GM12878 (cell line): ENCODE results near the gene GATA2. TPM values are rescaled to one million over a fixed set of nuclear protein-coding genes. Genes with fewer than 3 reads are reported as not detected.

Experiments
- ATAC-seq: fragments of 200-7000 bp; cut with Tn5 transposase; 3 replicates; pipeline ENCODE4 v1.9.1; 2020; ENCODE audit warnings: mild to moderate bottlenecking, moderate library complexity
- BruUV-seq: library from RNA; stranded (reverse); fragments of 400-500 nt; replicated peaks from 2 replicates; lab custom pipeline; 2021; lab: Mats Ljungman, UMichigan
- CTCF ChIA-PET: fragments of 300-600 bp; sonication (Branson Sonifier 250); formaldehyde crosslinking; extraction: SDS; loops from one replicate; lab custom pipeline; 2021; ENCODE audit warnings: inconsistent platforms; lab: Yijun Ruan, JAX
- POLR2A ChIA-PET: fragments of 350-600 bp; formaldehyde crosslinking; extraction: SDS; loops from one replicate; lab custom pipeline; 2021; ENCODE audit warnings: inconsistent platforms; lab: Charles Lee
- RAD21 ChIA-PET: fragments of 300-600 bp; sonication (Branson Sonifier 250); formaldehyde crosslinking; loops from one replicate; lab custom pipeline; 2023; ENCODE audit warnings: antibody characterized with exemption; ENCODE audit not compliant: unreplicated experiment; lab: Charles Lee
- SMC1A ChIA-PET: fragments of 300-600 bp; sonication (Branson Sonifier 250); formaldehyde crosslinking; loops from one replicate; lab custom pipeline; 2023; ENCODE audit not compliant: unreplicated experiment, uncharacterized antibody; lab: Charles Lee
- DNase-seq: peaks from one replicate; pipeline ENCODE4 v3.0.0-alpha.2; 2011; ENCODE audit warnings: low read depth, low spot score
- FAIRE-seq: peaks from 3 replicates; lab custom pipeline; 2011; peaks lifted over from hg19 to GRCh38; lab: Jason Lieb, UNC
- H2AFZ ChIP-seq: 2 replicates; pipeline ENCODE4 v1.6.0; 2011; ENCODE audit warnings: low read depth, low read length, control low read depth; ENCODE audit not compliant: control insufficient read depth
- H3K27ac ChIP-seq: 2 replicates; pipeline ENCODE4 v1.5.1; 2011; ENCODE audit warnings: control low read depth; ENCODE audit not compliant: control insufficient read depth, insufficient read depth
- H3K27me3 ChIP-seq, 2 experiments: replicated peaks in 1 of 2; 2 replicates each; pipeline versions ENCODE4 v1.6.0 to v1.6.1; 2011; ENCODE audit warnings: low read length in 1 of 2; ENCODE audit not compliant: control insufficient read depth in 2 of 2, insufficient read depth in 2 of 2
- H3K36me3 ChIP-seq, 2 experiments: 2 replicates each; pipeline ENCODE4 v1.5.1; 2011; ENCODE audit warnings: low read length in 1 of 2; ENCODE audit not compliant: control insufficient read depth in 2 of 2, insufficient read depth in 2 of 2
- H3K4me1 ChIP-seq: 2 replicates; pipeline ENCODE4 v1.6.1; 2011; ENCODE audit warnings: mild to moderate bottlenecking, low read length, moderate library complexity, mixed read lengths; ENCODE audit not compliant: control insufficient read depth, insufficient read depth
- H3K4me2 ChIP-seq: 2 replicates; pipeline ENCODE4 v1.6.0; 2011; ENCODE audit warnings: control low read depth; ENCODE audit not compliant: control insufficient read depth, insufficient read depth
- H3K4me3 ChIP-seq: fragments of 200-600 bp; sonication (generic); 2 replicates; pipeline ENCODE4 v1.5.1; 2016
- H3K79me2 ChIP-seq: 2 replicates; pipeline ENCODE4 v1.6.0; 2011; ENCODE audit warnings: low read length; ENCODE audit not compliant: control insufficient read depth, insufficient read depth
- H3K9ac ChIP-seq: 2 replicates; pipeline ENCODE4 v1.8.0; 2011; ENCODE audit warnings: low read length, control low read depth, mixed read lengths; ENCODE audit not compliant: control insufficient read depth, insufficient read depth
- H3K9me3 ChIP-seq: replicated peaks from 3 replicates; pipeline ENCODE4 v1.5.1; 2011; ENCODE audit warnings: mild to moderate bottlenecking, low read length; ENCODE audit not compliant: control insufficient read depth, insufficient read depth
- H4K20me1 ChIP-seq: 2 replicates; pipeline ENCODE4 v1.6.0; 2011; ENCODE audit not compliant: control insufficient read depth, insufficient read depth
- CHD2 ChIP-seq: IDR thresholded peaks from 2 replicates; pipeline ENCODE4 v1.6.1; 2011; ENCODE audit warnings: low read depth, low read length, improper control_type of control experiment, borderline replicate concordance
- EP300 ChIP-seq, 2 experiments: fragments of 150-350 bp in 1 of 2; IDR thresholded peaks; 2 replicates each; pipeline ENCODE4 v1.6.1; 2011 to 2012; ENCODE audit warnings: low read depth in 2 of 2, low read length in 2 of 2, borderline replicate concordance in 1 of 2, improper control_type of control experiment in 1 of 2, inconsistent platforms in 1 of 2; ENCODE audit not compliant: control insufficient read depth in 1 of 2
- EZH2 ChIP-seq: IDR thresholded peaks from 2 replicates; pipeline ENCODE4 v1.6.1; 2012; ENCODE audit warnings: low read depth, mild to moderate bottlenecking, control low read depth, inconsistent platforms, low read length, borderline replicate concordance; ENCODE audit not compliant: control insufficient read depth
- HCFC1 ChIP-seq: fragments of 150-350 bp; IDR thresholded peaks from 2 replicates; pipeline ENCODE4 v1.6.1; 2014; ENCODE audit warnings: low read length
- HDAC2 ChIP-seq: fragments of 200-600 bp; sonication (generic); IDR thresholded peaks from 2 replicates; pipeline ENCODE4 v1.6.1; 2017
- HSF1 ChIP-seq: fragments of 150-350 bp; IDR thresholded peaks from 2 replicates; pipeline ENCODE4 v1.6.1; 2014; ENCODE audit warnings: mild to moderate bottlenecking, low read depth, low read length
- POLR2AphosphoS2 ChIP-seq: IDR thresholded peaks from 2 replicates; pipeline ENCODE4 v1.6.1; 2011; ENCODE audit warnings: low read depth, mild to moderate bottlenecking, low read length, improper control_type of control experiment, moderate library complexity
- SUPT20H ChIP-seq: IDR thresholded peaks from 2 replicates; pipeline ENCODE4 v1.6.1; 2011; ENCODE audit warnings: low read depth, mild to moderate bottlenecking, low read length, moderate library complexity, borderline replicate concordance; ENCODE audit not compliant: control insufficient read depth
- TCF7 ChIP-seq: IDR thresholded peaks from 2 replicates; pipeline ENCODE4 v1.6.1; 2014; ENCODE audit warnings: antibody characterized with exemption, borderline replicate concordance
- ZNF207 ChIP-seq: fragments of 450-650 bp; IDR thresholded peaks from 2 replicates; pipeline ENCODE4 v1.6.1; 2014; ENCODE audit warnings: antibody characterized with exemption, mild to moderate bottlenecking, borderline replicate concordance
- WGBS: methylation state at CpG from one replicate; pipeline ENCODE4 v1.1.6; 2016; ENCODE audit warnings: low lambda C conversion rate; ENCODE audit not compliant: insufficient replicate concordance, insufficient coverage; ENCODE audit errors: missing lambda C conversion rate; 5-methylcytosine and 5-hydroxymethylcytosine counted together
- in situ Hi-C: fragments of 300-500 bp; cut with MboI; formaldehyde crosslinking; loops from 9 replicates; pipeline ENCODE4 v1.14.3; 2018; ENCODE audit warnings: mixed read lengths
- intact Hi-C: fragments of 100-400 bp; cut with micrococcal nuclease; formaldehyde crosslinking; loops from one replicate; pipeline ENCODE4 v1.14.2; 2022; ENCODE audit not compliant: unreplicated experiment
- polyA plus RNA-seq, 11 experiments: library from polyadenylated mRNA; depleted of rRNA in 4 of 11; unstranded in 6 of 11; stranded (reverse) in 5 of 11; fragments of >200 nt; fragmentation: Nextera tagmentation in 4 of 11; fragmentation: Illumina TruSeq in 1 of 11; extraction: Ambion mirVana in 4 of 11; extraction: Trizol in 1 of 11; gene quantifications; 1 replicate in 1 of 11; 2 replicates in 10 of 11; pipeline versions ENCODE4 v1.2.1 to v1.2.3, GENCODE V29; 2011 to 2016; ENCODE audit warnings: inconsistent platforms in 2 of 11, missing spikeins in 2 of 11, low read depth in 1 of 11
- total RNA-seq, 4 experiments: library from RNA; depleted of rRNA in 3 of 4; stranded (reverse); fragments of >200 nt in 3 of 4; fragmentation: Illumina TruSeq in 1 of 4; extraction: Trizol in 1 of 4; gene quantifications; 2 replicates each; pipeline versions ENCODE4 v1.2.1 to v1.2.3, GENCODE V29; 2013 to 2021
- TF ChIP-seq, protein P1 (sequence below): fragments of 450-650 bp; formaldehyde crosslinking; IDR thresholded peaks from 2 replicates; pipeline ENCODE4 v1.4.0; 2022; ENCODE audit warnings: mild to moderate bottlenecking, moderate library complexity

GATA2 gene
- total and polyA plus RNA-seq, 10 of the 15 experiments (the other 5 are each of a cell fraction or from before 2014, with no cell fraction given) = 0.56 TPM; not detected in 9

DNA sequence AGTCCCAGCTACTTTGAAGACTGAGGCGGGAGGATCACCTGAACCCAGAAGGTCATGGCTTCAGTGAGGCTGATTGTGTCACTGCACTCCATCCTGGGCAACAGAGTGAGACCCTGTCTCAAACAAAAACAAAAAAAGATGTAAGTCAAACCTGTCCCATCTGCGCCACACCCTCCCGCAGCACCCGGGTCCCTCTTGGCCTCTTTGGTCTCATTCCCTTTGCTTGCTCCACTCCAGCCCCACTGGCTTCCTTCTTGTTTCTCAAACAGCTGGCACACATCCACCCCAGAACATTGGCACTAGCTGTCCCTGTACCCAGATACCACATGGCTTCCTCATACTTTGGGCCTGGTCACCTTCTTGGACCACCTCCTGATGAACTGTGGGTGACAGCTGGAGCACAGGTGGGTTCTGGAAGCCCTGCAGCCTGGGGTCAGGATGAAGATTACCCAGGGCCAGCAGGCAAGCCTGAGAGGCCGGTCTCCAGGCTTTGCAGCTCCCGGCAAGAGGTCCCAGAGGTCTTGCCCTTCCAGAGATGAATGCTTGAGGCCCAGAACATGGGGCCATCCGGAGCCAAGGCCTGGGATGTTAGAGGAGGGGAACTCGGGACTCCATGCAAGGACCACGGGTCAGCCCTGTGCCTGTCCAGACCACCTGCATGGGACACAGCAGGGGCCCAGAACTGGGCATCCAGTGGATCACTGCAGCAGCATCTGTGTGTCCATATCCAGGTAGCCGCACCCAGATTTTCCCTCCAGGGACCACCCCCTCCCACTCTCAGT is 10.9 kb upstream of the GATA2 start:
- H3K9ac ChIP-seq = no peak overlapping the region
- RAD21 ChIA-PET = no interaction called here
- CTCF ChIA-PET = no interaction called here
- no peak overlapping the region for H3K27ac ChIP-seq
- no peaks in the 10 kb centered on the region; a peak in 2 of 4 replicates for H3K27me3 ChIP-seq
- no peak for ATAC-seq
- no TSS peak for BruUV-seq
- no peak for TF ChIP-seq ZNF207
- TF ChIP-seq TCF7 = no peak
- TF ChIP-seq, all 136 proteins: peak for 0
- no peaks in the 10 kb centered on the region for H3K36me3 ChIP-seq
- WGBS = 47% methylated on average over 10 of the region's 10 CpGs
- FAIRE-seq (no peak), DNase-seq (no peak)
- in situ Hi-C loops (no loop called here), intact Hi-C loops (no loop called here)
- H4K20me1 ChIP-seq = no peaks in the 10 kb centered on the region
- ChIA-PET POLR2A (no interaction called here), SMC1A (no interaction called here)
- peaks cover 1% of the 10 kb centered on the region; the same call in 1 of the 3 replicates for H3K9me3 ChIP-seq
- no peaks in the 10 kb centered on the region for H3K79me2 ChIP-seq
- no peaks in the 10 kb centered on the region for H3K4me1 ChIP-seq
- no peak overlapping the region for H2AFZ ChIP-seq
- H3K4me3 ChIP-seq = no peak overlapping the region
- H3K4me2 ChIP-seq = no peak overlapping the region

DNA sequence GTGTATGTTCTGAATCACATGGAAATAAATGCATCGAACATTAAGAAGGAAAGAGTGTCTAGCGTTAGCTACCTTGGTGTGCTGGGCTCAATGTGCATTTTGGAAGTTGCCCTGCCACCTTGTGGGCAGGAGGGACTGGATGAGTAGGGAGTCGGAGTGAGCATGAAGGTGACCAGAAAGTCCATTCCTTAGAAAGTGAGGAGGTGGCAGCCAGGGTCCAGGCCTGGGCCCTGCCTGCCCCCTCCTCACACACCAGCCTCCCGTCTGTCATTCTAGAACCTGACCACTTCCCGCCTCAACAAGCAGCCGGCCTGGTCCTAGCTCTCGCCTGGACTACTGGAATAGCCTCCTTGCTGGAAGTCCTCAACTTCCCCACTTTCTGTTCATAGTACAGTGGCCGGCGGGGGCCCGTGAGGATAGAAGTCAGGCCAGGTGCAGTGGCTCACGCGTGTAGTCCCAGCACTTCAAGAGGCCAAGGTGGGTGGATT is 10.2 kb upstream of the GATA2 start:
- no peak for DNase-seq
- Histone ChIP-seq H3K79me2 (no peaks in the 10 kb centered on the region), H3K4me2 (no peak overlapping the region), H3K9me3 (peaks cover 1% of the 10 kb centered on the region; the same call in 1 of the 3 replicates), H3K36me3 (no peaks in the 10 kb centered on the region), H3K4me1 (no peaks in the 10 kb centered on the region), H3K9ac (no peak overlapping the region), H3K4me3 (no peak overlapping the region), H3K27ac (no peak overlapping the region), H3K27me3 (no peaks in the 10 kb centered on the region; a peak in 2 of 4 replicates), H4K20me1 (no peaks in the 10 kb centered on the region), H2AFZ (no peak overlapping the region)
- in situ Hi-C loops (no loop called here), intact Hi-C loops (no loop called here)
- ATAC-seq = no peak; the same call in 2 of the 3 replicates
- no peak for FAIRE-seq
- SMC1A ChIA-PET = no interaction called here
- no TSS peak for BruUV-seq
- CTCF ChIA-PET = no interaction called here
- WGBS = 49% methylated on average over 12 of the region's 12 CpGs
- POLR2A ChIA-PET = no interaction called here
- RAD21 ChIA-PET = no interaction called here
- TF ChIP-seq EZH2 (no peak), CHD2 (no peak), HCFC1 (no peak), SUPT20H (no peak), HSF1 (no peak), POLR2AphosphoS2 (no peak), EP300 (IDR thresholded peaks at IDR 0.05; ENCODE audit: borderline replicate concordance in 1 of 2, control insufficient read depth in 1 of 2, low read depth in 2 of 2, low read length in 2 of 2) (no peak), HDAC2 (no peak)
- TF ChIP-seq, protein P1, sequence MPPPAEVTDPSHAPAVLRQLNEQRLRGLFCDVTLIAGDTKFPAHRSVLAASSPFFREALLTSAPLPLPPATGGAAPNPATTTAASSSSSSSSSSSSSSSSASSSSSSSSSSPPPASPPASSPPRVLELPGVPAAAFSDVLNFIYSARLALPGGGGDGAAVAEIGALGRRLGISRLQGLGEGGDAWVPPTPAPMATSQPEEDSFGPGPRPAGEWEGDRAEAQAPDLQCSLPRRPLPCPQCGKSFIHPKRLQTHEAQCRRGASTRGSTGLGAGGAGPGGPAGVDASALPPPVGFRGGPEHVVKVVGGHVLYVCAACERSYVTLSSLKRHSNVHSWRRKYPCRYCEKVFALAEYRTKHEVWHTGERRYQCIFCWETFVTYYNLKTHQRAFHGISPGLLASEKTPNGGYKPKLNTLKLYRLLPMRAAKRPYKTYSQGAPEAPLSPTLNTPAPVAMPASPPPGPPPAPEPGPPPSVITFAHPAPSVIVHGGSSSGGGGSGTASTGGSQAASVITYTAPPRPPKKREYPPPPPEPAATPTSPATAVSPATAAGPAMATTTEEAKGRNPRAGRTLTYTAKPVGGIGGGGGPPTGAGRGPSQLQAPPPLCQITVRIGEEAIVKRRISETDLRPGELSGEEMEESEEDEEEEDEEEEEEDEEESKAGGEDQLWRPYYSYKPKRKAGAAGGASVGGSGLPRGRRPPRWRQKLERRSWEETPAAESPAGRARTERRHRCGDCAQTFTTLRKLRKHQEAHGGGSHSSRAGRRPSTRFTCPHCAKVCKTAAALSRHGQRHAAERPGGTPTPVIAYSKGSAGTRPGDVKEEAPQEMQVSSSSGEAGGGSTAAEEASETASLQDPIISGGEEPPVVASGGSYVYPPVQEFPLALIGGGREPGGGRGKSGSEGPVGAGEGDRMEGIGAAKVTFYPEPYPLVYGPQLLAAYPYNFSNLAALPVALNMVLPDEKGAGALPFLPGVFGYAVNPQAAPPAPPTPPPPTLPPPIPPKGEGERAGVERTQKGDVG (CRISPR knock-in tag) = no peak
